GM21786 (cell line): ENCODE data around the gene CCDC57.
"Not testable (repeated sequence)": the region's sequence is repeated elsewhere in the genome, so short reads cannot be mapped to it uniquely, and the experiment has no call there.

Experiments
- ATAC-seq: cut with Tn5 transposase; IDR thresholded peaks from one replicate; pipeline ENCODE4 v1.9.1; 2021; ENCODE audit not compliant: unreplicated experiment

Gene CCDC57

DNA sequence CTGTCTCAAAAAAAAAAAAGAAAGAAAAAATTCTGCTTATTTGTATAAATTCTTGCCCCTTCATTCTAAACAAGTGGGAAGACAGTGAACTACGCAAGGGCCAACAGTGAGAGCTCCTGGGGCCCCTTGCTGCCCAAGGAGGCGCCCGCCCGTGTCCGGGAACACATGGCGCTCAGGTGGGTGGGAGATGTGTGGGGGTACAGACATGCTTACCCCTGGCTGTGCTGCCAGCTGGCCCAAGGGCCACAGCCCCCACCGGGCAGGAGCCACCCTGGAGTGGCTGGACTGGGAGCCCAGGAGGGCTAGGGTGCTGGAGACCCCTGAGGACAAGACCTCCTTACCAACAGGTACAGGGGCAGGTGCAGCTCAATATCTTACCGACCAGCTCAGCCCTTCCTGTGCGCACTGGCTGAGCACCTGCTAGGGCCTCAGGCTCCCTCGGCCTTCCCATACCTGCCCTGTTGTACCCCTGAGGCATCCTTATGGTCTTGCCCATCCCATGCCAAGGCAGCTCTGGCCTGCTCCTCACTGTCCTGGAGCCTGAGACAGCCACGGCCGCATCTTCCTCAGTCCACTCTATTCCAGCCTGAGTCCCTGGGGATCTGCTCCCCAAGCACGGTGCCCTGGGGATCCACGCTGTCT, 56.2 kb downstream of the CCDC57 start:
- no peak for ATAC-seq

GRCh38 chr17:82155606-82156005, 57.0 kb downstream of the CCDC57 start:
- ATAC-seq = no peak

DNA sequence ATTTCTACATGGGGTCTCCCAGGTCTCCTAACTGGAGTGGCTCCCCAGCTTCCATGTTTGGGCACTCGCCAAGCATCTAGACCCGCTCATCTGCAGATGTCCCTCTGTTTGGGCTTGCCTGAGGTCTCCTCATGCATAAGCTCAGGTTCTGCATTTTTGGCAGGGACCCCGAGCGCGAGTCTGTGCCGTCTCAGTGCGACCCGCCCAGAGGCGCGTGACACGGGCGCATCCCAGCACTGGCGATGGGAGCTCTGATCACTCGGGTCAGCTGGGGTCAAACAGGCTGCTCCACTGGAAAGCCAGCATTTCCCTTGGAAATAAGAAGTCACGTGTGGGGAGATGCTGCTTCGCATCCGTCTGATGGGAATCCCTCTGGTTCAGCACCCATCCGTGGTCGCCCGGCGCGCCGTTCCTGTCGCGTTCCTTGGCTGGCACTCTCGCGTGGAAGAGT, 57.7 kb downstream of the CCDC57 start:
- ATAC-seq = no peak

DNA sequence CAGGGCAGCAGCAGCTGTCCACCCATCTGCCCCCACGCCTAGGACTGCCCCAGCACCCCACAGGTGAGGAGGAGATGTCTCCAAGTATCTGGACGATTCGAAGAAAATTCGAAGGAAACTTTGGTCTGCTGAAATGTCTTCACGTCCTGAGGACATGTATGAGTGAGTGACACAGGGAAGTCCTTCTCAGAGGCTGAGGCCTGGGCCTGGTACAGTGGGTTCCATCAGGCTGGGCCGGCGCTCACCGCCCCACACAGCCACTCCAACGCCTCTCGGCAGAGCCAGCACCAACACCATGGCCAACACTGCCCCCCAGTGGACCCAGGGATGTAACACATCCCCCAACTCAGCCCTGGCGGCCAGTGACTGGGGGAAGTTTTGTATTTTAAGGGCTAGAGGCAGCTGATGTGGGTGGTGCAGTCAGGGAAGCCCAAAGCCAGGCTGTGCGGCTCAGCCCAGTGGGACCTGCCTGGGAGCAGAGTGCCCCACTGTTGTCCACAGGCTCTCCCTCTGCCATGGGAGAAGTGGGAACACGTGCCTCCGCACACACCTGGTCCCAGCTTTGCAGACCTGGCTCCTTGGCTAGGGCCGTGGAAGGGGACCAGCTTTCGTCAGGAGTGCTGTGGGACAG, 58.8 kb downstream of the CCDC57 start:
- ATAC-seq = no peak

DNA sequence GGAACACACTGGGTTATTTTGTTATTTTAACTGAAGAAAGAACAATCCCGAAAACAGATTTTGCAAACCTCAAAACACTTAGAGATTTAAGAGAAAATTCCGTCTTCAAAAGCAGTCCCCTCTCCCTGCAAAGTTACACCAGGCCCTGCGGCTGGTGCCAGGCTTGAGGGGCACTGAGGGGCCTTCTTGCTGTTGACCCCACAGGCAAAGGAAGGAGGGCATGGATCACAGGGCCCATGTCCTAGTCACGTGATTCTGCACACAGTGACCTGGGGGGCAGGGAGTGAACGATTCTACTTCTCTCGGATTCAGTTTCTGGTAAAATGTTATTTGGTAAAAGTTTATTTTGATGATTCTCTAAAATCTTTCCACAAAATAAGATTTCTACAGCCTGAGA, 59.3 kb downstream of the CCDC57 start:
- no peak for ATAC-seq

- ATAC-seq = no peak
Observed at GRCh38 chr17:82152556-82153294, 59.9 kb downstream of the CCDC57 start.

GRCh38 chr17:82152114-82152513, 60.5 kb downstream of the CCDC57 start:
- no peak for ATAC-seq

- no peak for ATAC-seq
Observed at GRCh38 chr17:82151106-82151957, 61.3 kb downstream of the CCDC57 start.

DNA sequence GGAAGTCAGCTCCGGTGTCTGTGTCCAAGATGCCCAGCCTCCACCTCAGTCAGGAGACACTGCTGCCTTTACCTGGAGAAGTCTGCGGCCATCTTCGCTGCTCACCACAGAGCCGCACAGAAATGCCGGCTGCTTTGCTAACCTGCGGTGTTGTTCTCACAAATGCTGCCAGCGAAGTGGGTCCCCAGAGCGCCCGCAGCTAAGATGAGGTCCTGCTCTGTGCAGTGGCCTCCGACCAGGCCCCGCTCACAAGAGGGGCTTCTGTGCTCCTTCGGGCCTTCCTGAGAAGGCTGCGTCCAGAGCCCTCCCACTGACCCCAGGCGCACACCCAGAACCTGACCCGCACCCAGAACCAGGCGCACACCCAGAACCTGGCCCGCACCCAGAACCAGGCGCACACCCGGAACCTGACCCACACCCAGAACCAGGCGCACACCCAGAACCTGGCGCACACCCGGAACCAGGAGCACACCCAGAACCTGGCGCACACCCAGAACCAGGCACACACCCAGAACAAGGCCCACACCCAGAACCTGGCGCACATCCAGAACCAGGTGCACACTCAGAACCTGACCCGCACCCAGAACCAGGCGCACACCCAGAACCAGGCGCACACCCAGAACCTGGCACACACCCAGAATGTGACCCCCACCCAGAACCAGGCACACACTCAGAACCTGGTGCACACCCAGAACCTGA, 63.1 kb downstream of the CCDC57 start:
- no peak for ATAC-seq

GRCh38 chr17:82148997-82149396, 63.6 kb downstream of the CCDC57 start:
- ATAC-seq = no peak

- no peak for ATAC-seq
Observed at GRCh38 chr17:82148011-82148410, 64.6 kb downstream of the CCDC57 start.

DNA sequence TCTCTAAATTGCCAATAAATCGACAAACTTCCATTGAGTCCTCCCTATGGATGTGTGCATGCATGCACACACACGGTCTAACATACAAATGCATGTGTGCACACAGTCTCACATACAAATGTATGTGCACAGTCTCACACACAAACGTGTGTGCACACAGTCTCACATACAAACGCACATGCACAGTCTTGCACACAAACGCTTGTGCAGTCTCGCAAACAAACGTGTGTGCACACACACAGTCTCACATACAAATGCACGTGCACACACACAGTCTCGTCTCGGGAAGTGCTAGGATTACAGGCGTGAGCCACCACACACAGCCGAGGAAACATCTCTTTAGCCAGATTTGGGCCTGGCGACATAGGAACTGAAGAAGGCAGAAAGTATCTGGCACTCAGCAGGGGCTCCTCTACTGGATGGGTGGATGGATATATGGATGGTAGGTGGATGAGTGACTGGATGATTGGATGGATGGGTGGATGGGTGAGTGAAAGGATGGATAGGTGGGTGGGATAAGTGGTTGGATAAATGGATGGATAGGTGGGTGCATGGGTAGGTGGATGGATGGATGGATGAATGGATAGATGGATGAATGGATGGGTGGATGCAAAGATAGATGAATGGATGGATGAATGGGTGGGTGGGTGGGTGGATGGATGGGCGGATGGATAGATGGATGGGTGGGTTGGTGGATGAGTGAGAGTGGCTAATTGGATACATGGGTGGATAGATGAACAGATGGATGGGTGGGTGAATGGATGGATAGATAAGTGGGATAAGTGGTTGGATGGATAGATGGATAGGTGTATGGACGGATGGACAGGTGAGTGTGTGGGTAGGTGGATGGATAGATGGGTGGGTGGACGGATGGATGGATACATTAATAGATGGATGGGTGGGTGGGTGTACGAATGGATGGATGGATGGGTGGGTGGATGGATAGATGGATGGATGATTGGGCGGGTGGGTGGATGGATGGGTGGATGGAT, 65.7 kb downstream of the CCDC57 start:
- ATAC-seq = no peak

DNA sequence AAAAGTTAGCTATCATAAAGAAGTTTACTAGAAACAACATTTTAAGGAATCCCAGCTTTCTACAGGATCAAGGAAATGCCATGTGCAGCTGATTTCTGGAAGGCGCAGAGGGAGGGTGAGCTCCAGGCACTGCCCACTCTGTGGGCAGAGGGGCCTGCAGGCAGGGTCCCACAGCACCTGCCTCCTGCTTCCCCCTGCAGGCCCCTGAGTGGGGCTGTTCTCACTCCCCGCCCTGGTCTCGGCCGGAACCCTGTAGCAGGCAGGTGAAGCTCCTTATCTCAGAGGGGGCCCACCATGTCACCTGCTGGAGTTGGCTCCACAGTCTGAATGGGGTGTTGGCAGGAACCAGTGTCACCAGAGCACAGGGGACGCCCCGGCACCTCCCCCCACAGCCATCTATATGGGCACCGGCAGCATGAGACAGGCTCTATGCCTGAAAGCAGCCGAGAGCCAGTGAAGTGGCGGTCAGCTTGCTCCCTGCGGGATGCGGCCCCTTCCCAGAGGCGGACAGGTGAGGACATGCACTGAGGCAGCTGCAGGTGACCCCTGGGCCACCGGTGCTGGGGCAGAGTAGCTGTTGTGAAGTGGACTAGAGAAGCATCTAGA, 67.0 kb downstream of the CCDC57 start:
- no peak for ATAC-seq

DNA sequence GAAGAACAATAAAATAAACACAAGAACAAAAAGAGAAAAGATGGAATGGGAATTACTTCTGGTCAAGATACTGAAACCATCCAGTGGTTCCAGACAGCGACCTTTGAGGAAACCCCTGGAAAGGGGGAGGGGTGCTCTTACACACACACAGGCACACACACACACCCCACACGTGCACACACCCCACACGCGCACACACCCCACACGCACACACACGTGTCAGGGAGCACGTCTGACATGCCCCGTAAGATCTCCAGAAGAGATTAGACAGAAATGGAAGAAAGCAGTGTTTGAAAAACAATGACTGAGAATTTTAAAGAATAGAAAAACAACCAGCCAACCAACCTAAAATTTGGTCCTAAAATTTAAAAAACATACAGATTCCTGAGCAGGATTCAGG, 69.3 kb downstream of the CCDC57 start:
- ATAC-seq = no peak

DNA sequence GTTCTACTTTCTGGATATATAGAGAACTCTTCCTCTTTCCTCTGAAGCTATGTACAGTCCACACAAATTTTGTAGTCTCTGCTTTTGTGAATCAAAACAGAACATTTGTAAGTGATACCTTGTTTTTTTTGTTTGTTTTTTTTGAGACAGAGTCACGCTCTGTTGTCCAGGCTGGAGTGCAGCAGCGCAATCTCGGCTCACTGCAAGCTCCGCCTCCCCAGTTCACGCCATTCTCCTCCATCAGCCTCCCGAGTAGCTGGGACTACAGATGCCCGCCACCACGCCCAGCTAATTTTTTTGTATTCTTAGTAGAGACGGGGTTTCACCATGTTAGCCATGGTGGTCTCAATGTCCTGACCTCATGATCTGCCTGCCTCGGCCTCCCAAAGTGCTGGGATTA, 72.7 kb downstream of the CCDC57 start:
- ATAC-seq = not testable (repeated sequence)

DNA sequence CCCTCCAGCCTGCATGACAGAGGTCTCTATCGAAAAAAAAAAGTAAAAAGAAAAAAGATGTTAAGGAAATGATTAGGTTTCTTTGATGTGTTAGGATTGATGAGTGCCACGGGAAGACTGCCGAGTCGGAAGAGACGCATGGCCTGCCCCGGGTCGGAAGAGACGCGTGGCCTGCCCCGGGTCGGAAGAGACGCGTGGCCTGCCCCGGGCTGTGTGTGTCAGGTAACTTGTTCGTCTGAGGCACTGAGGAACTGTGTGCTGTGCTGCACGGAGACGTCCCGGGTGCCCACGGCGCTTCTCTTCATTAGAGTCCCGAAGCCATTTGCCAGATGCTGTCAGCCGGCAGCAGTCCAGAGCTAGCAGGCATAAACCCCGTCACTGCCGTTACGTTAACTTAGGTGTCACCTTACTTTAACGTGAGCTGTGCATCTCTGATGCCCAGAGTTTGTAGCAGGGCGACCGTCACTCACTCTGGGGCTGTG, 74.1 kb downstream of the CCDC57 start:
- no peak for ATAC-seq

DNA sequence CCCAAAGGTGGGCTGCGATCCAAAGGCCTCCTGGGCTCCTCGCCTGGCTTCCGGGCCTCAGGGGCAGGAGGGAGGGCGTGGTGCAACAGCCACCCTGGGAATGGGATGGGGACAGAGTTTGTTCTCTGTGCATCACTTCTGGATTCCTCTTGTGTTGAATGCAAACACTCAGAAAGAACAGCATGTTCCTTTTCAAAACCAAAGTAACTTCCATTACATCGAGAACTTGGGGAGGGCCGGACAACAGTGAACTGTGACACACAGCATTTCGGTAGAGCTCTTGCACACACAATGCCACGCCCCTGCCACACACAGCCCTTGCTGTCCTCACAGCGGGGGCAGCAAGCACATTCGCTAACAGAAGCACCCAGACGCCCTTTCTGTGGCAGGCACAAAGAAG, 78.5 kb downstream of the CCDC57 start:
- ATAC-seq = no peak

- not testable (repeated sequence) for ATAC-seq
Observed at GRCh38 chr17:82133166-82133953, 79.3 kb downstream of the CCDC57 start.
